Measurements from ENCODE around the gene CARD19. TPM values are rescaled to one million over a fixed set of nuclear protein-coding genes. Genes with fewer than 3 reads are reported as not detected.
A peak's percentile ranks its signal among the peaks of the same experiment; 100 is the strongest.

The CARD19 gene
- total RNA-seq, 1 experiment from 2014 or later, result 54.5 TPM

DNA sequence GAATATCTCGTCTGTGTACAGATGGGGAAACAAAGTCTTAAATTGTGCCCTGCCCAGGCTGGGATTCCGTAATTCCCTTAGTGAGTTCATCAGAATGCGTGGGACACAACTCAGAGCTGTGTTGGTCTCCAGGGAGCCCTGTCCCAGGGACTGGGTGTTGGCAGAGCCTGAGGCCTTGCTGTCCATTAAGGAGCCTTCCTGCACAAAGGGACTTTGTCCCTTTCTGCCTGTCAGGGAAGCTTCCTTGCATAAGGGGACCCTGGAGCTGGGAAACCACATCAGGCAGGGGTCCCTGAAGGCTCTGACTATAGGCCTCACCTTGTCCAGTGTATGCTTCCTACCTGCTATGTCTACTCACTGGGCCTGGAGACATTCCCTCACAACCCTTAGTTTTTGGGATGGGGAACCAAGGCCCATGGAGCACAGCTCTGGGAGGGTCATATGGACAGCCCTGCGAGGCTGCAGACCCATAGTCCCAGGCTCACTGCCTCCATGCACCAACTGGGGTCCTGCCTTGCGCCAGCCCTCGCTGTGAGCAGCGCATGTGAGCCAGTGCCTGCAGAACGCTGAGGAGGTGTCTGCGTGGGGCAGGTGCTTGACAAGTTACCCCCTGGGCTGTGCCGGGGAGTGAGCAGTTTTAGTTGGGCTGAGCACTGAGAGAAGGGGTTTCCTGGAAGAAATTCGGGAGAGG is 1.6 kb downstream of the CARD19 start:
- ATAC-seq, result no peak
- peaks cover 61% of the 10 kb centered on the region for H3K79me2 ChIP-seq (ENCODE audit: insufficient read depth, low read length)
- H3K27me3 ChIP-seq (ENCODE audit: insufficient read depth, low read length), result no peaks in the 10 kb centered on the region
- ChIA-PET POLR2A (no interaction called here), RAD21 (ENCODE audit: low non-redundant PET in 1 of 2, low total read pairs in 2 of 2, uncharacterized antibody in 2 of 2, unreplicated experiment in 2 of 2) (no interaction called here), CTCF (interaction anchor here (2.3 kb wide), 1 partner anchor 11 kb away, joined by 12 read pairs; no protein-coding TSS in a partner anchor)
- H3K9me3 ChIP-seq (ENCODE audit: control insufficient read depth in 1 of 2, insufficient read depth in 1 of 2, low read depth in 1 of 2, low read length in 2 of 2), result no peaks in the 10 kb centered on the region
- H4K20me1 ChIP-seq (ENCODE audit: insufficient read depth), result no peaks in the 10 kb centered on the region
- peak overlapping the region; percentile 80 for H3K27ac ChIP-seq (ENCODE audit: low read depth, low read length)
- H3K4me2 ChIP-seq (ENCODE audit: low read length), result peak overlapping the region; percentile 98
- no peak for TF ChIP-seq SP1 (IDR thresholded peaks at IDR 0.05; ENCODE audit: low read depth)
- TF ChIP-seq EZH2phosphoT487 (IDR thresholded peaks at IDR 0.05; ENCODE audit: borderline replicate concordance), result no peak
- TF ChIP-seq CBX3 (IDR thresholded peaks at IDR 0.05; ENCODE audit: low read depth), result no peak
- no peak for TF ChIP-seq POLR2AphosphoS5 (IDR thresholded peaks at IDR 0.05; ENCODE audit: low read depth, low read length)
- TF ChIP-seq ZNF274 (IDR thresholded peaks at IDR 0.05; ENCODE audit: low read depth, low read length), result no peak
- H3K4me3 ChIP-seq (replicated peaks in 1 of 2; ENCODE audit: low read depth in 1 of 2, low read length in 2 of 2), result peak overlapping the region; percentile 84 to 94
- H3K9ac ChIP-seq (ENCODE audit: low read length), result peak overlapping the region; percentile 91
- H2AFZ ChIP-seq (ENCODE audit: low read depth, low read length, poor library complexity, severe bottlenecking), result no peak overlapping the region
- peaks cover 39 to 61% of the 10 kb centered on the region in 2 experiments for H3K4me1 ChIP-seq (ENCODE audit: control insufficient read depth in 1 of 2, insufficient read depth in 2 of 2, low read length in 2 of 2)
- H3K9me2 ChIP-seq (ENCODE audit: insufficient read depth), result no peaks in the 10 kb centered on the region
- BruUV-seq (replicated peaks), result no TSS peak
- no peak for DNase-seq (ENCODE audit: low read depth, low spot score)
- intact Hi-C loops (cut with micrococcal nuclease), result loop anchor here (5.0 kb wide), 2 partner anchors 95 to 355 kb away; partner anchors contain the start of genes FAM120A and FAM120AOS
- H3K36me3 ChIP-seq (ENCODE audit: control insufficient read depth in 1 of 2, insufficient read depth in 2 of 2, low read length in 2 of 2), result no peaks in the 10 kb centered on the region

DNA sequence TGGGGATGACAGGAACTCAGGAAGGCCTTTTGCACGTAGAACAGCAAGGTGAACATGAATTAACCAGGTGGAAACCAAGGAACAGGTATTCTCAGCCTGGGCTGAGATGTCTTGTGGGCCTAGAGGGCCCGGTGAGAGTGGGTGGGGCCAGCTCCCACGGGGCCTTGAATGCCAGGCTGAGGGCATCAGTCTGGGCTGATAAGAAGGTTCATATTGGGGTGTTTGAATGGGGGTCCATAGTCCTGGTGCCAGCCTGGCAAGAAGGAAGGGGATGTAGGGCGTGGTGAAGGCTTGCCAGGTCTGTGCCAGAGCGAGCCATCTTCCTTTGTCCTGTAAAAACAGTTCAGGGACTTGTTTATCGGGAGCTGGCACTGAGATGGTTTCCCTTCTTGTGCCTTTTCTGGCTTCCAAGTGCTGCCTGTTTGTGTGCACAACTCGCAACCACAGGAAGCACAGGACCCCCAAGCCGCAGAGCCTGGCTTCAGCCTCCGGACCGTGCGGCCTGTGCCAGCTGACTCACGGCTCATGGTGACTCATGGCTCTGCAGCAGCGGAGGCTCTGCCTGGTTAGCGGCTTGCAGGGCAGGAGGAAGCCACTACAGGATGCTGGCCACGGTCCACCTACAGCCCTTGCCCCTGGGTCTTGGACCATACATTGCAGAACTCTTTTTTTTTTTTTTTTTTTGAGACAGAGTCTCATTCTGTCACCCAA is 2.4 kb downstream of the CARD19 start:
- no peak overlapping the region for H2AFZ ChIP-seq (ENCODE audit: low read depth, low read length, poor library complexity, severe bottlenecking)
- H3K4me3 ChIP-seq (replicated peaks in 1 of 2; ENCODE audit: low read depth in 1 of 2, low read length in 2 of 2), result peak overlapping the region; percentile 84 to 94
- no peaks in the 10 kb centered on the region for H3K9me2 ChIP-seq (ENCODE audit: insufficient read depth)
- intact Hi-C loops (cut with micrococcal nuclease), result loop anchor here (5.0 kb wide), 2 partner anchors 96 to 354 kb away; partner anchors contain the start of genes FAM120A and FAM120AOS
- H4K20me1 ChIP-seq (ENCODE audit: insufficient read depth), result no peaks in the 10 kb centered on the region
- H3K4me2 ChIP-seq (ENCODE audit: low read length), result peak overlapping the region; percentile 98
- ChIA-PET RAD21 (ENCODE audit: low non-redundant PET in 1 of 2, low total read pairs in 2 of 2, uncharacterized antibody in 2 of 2, unreplicated experiment in 2 of 2) (interaction anchor here (0.7 kb wide), 3 partner anchors 18 to 37 kb away, joined by 3 to 8 read pairs (median 5); no protein-coding TSS in a partner anchor), CTCF (interaction anchor here (2.3 kb wide), 1 partner anchor 11 kb away, joined by 12 read pairs; no protein-coding TSS in a partner anchor), POLR2A (interaction anchor here (0.9 to 1.1 kb wide), 2 partner anchors 36 to 119 kb away, joined by 3 to 4 read pairs; partner anchors contain the start of gene NINJ1)
- BruUV-seq (replicated peaks), result no TSS peak
- peak overlapping the region; percentile 91 for H3K9ac ChIP-seq (ENCODE audit: low read length)
- peaks cover 36 to 54% of the 10 kb centered on the region in 2 experiments for H3K4me1 ChIP-seq (ENCODE audit: control insufficient read depth in 1 of 2, insufficient read depth in 2 of 2, low read length in 2 of 2)
- DNase-seq (ENCODE audit: low read depth, low spot score), result peak; percentile 65
- peak overlapping the region; percentile 80 for H3K27ac ChIP-seq (ENCODE audit: low read depth, low read length)
- peaks cover 68% of the 10 kb centered on the region for H3K79me2 ChIP-seq (ENCODE audit: insufficient read depth, low read length)
- ATAC-seq, result peak; percentile 37
- H3K9me3 ChIP-seq (ENCODE audit: control insufficient read depth in 1 of 2, insufficient read depth in 1 of 2, low read depth in 1 of 2, low read length in 2 of 2), result no peaks in the 10 kb centered on the region
- TF ChIP-seq POLR2AphosphoS5 (IDR thresholded peaks at IDR 0.05; ENCODE audit: low read depth, low read length) (peak; percentile 50; the same call in 1 of the 2 replicates), JUND (IDR thresholded peaks at IDR 0.05) (no peak), EGR1 (IDR thresholded peaks at IDR 0.05; ENCODE audit: low read depth) (no peak)
- H3K36me3 ChIP-seq (ENCODE audit: control insufficient read depth in 1 of 2, insufficient read depth in 2 of 2, low read length in 2 of 2), result no peaks in the 10 kb centered on the region
- no peaks in the 10 kb centered on the region for H3K27me3 ChIP-seq (ENCODE audit: insufficient read depth, low read length)
